CD4-positive, alpha-beta T cell treated with Interleukin-10 for 1 hour (primary cell): ENCODE results near the gene THEM4.
"Not testable (repeated sequence)": the region's sequence is repeated elsewhere in the genome, so short reads cannot be mapped to it uniquely, and the experiment has no call there.

Experiments
- DNase-seq: peaks from one replicate; pipeline ENCODE4 v3.0.0-alpha.2; 2020

The THEM4 gene

GRCh38 chr1:151934048-151934493 is 24.8 kb upstream of the THEM4 start:
- DNase-seq = peak; percentile 80

- peak; percentile 22 for DNase-seq
Measured at GRCh38 chr1:151924691-151925587, 15.6 kb upstream of the THEM4 start.

DNA sequence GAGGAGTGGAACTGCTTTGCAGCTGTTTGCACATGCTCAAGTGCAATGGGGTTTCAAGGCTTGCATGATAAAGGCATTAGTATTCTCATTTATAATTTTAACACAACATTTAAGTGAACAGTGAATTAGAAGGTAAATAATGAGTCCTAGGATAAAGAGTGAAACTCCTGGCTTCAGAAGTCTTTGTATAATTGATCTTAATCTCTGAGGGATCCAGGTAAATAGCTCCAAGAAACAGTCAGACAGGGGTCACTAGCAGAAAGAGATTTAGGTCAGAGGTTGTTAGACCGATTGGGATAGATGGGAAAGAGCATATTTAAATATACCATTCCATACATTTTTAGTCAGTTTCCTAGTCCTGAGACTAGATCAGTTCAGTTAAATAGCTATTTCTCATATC is 14.1 kb upstream of the THEM4 start:
- no peak for DNase-seq

DNA sequence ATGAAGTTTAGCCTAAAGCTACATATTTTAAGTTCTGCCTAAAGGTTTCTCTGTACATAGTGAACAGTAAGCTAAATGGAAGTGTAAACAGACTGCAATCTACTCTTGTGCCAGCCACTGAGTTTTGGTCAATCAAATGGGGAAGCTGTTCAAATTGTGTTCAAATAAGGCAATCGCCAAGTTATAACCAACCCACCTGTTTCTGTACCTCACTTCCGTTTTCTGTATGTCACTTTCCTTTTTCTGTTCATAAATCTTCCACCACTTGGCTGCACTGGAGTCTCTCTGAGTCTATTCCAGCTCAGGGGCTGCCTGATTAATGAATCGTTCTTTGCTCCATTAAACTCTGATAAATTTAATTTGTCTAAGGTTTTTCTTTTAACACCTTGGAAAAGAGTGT is 10.8 kb upstream of the THEM4 start:
- no peak for DNase-seq

GRCh38 chr1:151918819-151919610 is 9.7 kb upstream of the THEM4 start:
- no peak for DNase-seq

DNA sequence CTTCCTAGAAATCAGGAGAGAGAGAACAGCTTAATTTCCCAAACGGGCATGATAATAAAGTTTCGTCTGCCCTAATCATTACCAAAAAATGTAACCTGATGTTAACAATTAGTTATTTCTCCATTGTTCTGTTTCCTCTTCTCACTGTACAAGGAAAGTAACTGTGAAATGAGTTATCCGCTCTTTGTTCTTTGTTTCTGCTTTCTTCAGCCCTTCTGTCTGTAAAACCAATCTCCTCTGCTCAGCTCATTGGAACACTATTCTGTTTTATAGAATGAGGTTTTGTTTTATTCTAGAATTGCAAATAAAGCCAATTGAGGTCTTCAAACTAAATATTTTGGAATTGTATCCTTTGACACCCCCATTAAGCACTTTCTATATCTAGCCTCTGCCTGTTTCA is 8.8 kb upstream of the THEM4 start:
- no peak for DNase-seq

DNA sequence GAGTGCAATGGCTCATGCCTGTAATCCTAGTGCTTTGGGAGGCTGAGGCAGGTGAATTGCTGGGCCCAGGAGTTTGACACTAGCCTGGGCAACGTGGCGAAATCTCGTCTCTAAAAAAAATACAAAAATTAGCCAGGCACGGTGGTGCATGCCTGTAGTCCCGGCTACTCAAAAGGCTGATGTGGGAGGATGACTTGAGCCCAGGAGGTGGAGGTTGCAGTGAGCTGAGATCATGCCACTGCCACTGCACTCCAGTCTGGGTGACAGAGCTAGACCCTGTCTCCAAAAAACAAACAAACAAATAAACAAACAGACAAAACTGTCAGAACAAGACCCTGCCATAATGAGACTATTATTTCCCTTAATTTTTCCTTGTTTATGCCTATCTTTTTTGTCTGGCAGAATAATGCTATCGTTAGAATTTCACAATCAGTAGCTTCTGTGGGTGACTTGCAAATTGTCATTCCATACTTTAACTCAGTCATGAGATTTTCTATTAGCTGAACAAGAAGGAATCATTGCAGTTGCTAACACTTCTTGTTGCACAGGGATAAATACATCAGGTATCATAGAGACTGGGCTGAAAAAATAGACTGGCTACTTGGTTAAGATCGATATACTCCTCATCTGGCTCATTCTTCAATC is 7.5 kb upstream of the THEM4 start:
- DNase-seq = no peak

DNA sequence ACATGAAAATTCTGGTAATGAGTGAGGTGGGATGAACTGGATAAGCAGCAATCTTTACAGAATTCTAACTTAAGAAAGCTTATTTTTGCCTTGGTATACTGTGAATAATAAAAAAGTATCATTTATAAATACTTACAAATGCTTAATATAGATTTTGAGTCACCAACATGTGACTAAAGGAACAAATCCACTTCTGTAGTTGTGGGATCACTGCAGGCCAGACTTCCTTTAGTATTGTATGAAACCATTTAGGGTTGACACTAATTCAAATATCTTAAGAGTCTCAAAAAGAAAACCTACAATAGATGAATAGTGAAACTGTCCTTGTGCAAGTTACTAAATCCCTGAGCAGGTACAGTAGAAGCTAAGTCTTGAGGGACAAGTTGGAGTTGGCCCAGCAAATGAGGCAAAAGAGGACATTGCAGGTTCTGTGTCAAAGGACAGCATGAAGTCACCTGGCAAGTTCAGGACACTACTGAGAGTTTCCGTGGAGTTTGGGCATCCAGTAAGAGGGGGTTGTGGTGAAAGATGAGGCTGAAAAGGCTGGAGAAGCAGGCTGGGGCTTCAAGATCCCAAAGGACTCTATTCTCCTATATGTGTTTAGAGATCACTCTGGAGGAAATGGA is 5.9 kb upstream of the THEM4 start:
- no peak for DNase-seq

DNA sequence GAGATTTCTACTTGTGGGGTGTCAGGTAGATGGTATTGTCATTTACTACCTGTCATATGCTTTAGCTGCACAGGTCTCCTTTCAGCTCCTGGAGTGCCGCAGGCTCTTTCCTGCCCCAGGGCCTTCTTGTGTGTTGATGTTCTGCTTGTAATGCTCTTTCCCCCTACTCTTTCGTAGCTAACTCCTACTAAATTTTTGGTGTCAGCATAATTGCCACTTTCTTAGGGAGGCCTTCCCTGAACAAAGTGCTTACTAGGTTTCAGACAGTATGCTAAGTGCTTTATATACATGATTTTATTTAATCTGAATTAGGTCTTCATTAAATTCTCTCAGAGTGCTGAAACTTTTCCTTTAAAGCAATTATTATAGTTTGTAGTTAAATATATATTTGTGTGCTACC is 4.8 kb upstream of the THEM4 start:
- no peak for DNase-seq

DNA sequence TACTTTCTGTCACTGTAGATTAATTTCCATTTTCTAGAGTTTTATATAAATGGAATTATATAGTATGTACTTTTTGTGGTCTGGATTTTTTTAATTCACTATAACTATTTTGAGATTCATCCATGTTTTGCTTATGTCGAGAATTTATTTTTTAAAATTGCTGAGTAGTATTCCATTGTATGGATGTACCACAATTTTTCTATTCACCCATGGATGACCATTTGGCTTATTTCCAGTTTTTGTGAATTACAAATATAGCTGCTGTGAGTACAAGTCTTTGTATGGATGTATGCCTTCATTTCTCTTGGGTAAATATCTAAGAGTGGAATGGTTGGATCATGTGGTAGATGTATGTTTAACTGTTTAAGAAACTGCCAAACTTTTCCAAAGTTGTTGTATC is 3.7 kb upstream of the THEM4 start:
- DNase-seq = no peak

DNA sequence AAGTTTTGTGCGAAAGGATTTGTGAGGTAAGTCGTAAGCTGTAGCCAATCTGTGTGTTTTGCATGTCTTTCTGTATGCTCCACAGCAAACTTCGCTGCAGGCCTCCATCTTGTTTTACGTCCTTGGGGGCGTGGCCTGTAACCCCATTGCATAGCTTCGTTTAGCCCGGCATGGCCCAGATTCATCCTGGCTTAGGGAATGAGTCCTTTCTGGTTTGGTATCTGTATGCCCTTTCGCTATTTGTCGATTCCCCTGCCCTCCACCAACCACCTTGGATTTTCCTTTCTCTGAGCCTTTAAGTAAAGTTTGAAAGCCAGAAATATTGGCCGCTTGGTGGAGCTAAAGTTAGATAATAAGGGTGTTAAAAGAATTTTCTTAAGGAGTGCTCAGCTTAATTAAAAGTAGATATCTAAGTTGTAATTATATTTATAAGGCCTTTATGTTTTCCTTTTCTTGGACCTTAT is 1.1 kb downstream of the THEM4 start:
- no peak for DNase-seq

GRCh38 chr1:151907363-151908139 is 1.8 kb downstream of the THEM4 start:
- no peak for DNase-seq

GRCh38 chr1:151906324-151906645 is 3.0 kb downstream of the THEM4 start:
- DNase-seq = not testable (repeated sequence)

DNA sequence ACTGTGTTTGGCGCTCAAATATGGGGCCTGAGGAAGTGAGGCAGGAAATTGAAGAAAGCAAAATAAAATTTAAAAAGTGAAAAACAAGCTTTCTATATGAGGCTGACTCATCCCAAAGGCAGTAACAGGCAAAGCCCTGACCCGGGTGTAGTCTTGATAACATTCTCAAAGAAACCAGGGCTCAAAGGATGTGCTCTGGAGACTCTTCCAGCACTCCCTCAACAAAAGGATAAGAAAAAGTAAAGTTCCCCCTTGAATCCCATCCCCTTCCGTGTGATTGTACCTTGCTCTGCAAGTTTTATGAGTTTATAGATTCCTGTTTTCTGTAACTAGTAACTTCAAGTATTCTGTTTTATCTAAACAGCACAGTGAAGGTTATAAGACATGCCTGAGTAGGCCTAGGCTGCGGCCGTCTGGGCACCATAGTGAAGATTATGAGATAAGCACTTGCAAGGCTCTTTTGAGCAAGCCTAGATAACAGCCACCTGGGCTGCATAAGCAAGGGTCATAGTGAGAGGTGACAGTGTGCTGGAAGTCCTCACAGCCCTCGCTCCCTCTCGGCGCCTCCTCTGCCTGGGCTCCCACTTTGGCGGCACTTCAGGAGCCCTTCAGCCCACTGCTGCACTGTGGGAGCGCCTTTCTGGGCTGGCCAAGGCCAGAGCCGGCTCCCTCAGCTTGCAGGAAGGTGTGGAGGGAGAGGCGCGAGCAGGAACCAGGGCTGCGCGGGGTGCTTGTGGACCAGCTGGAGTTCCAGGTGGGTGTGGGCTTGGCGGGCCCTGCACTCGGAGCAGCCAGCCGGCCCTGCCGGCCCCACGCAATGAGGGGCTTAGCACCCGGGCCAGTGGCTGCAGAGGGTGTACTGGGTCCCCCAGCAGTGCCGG is 3.6 kb downstream of the THEM4 start:
- peak; percentile 34 for DNase-seq

- peak; percentile 73 for DNase-seq
Measured at GRCh38 chr1:151905070-151905442, 4.3 kb downstream of the THEM4 start.

- DNase-seq = no peak
Measured at GRCh38 chr1:151902858-151903257, 6.5 kb downstream of the THEM4 start.

- DNase-seq = not testable (repeated sequence)
Measured at GRCh38 chr1:151900804-151901203, 8.5 kb downstream of the THEM4 start.

DNA sequence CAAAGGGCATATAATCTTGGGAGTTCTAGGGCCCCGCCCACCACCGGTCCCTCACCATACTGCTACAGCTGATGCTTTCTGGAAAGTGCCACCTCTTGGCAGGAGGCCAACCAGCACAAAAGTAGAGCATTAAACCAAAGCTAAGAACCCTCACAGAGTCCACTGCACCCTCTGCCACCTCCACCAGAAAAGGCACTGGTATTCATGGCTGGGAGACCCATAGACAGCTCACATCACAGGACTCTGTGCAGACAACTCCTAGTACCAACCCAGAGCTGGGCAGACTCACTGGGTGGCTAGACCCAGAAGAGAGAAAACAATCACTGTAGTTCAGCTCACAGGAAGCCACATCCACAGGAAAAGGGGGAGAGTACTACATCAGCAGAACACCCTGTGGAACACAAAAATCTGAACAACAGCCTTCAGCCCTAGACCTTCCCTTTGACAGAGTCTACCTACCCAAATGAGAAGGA is 10.8 kb downstream of the THEM4 start:
- DNase-seq = peak; percentile 78

GRCh38 chr1:151897991-151898431 is 11.3 kb downstream of the THEM4 start:
- no peak for DNase-seq

DNA sequence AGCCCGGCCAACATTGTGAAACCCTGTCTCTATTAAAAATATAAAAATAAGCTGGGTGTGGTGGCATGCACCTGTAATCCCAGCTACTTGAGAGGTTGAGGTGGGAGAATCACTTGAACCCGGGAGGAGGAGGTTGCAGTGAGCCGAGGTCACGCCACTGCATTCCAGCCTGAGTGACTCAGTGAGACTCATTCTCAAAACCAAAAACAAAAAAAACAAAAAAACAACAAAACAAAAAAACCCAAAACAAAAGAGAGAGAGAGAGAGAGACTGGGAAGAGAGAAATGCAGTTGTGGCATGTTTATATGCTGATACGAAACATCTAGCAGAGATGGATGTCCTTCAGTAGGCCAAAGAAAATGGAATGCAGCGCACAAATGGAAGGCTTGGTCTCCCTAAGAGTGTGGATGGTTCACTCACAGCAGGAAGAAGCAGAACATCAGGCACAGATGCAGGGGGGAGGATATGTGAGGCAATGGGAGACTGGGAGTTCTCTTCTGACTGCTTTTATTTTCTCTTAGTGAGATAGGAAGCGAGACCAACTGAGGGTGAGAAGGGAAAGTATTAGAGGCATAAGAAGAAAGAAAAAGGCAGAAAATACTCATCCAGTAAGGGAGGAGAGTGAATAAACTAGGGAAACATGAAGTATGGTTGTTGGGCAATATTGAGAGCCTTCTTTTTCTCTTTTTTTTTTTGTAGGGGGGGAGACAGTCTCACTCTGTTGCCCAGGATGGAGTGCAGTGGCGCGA is 16.0 kb downstream of the THEM4 start:
- no peak for DNase-seq
